ENCODE results near the gene MAGI1. TPM values are rescaled to one million over a fixed set of nuclear protein-coding genes. Genes with fewer than 3 reads are reported as not detected.

The MAGI1 gene
- polyA plus RNA-seq, 1 experiment = 14.2 TPM

DNA sequence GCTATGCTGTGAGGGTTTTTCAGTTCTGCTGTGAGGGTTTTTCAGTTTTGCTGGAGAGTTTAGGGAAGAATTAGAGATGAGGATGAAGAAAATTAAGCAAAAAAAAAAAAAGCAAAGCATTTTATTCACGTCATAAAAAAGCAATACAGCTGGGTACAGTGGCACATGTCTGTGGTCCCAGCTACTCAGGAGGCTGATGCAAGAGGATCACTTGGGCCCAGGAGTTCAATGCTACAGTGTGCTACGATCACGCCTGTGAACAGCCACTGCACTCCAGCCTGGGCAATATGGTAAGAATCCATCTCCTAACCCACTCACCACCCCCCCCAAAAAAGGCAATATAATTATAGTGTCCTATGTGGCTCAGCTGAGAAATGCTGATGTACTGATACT is 162.7 kb downstream of the MAGI1 start:
- H3K27me3 ChIP-seq (ENCODE audit: control insufficient read depth, insufficient read depth, low read length) = no peaks in the 10 kb centered on the region
- no peaks in the 10 kb centered on the region for H3K9me3 ChIP-seq (ENCODE audit: control insufficient read depth, insufficient read depth, low read length)
- POLR2A ChIA-PET = no interaction called here
- no peak overlapping the region for H3K27ac ChIP-seq (ENCODE audit: low read depth, low read length)
- H3K4me3 ChIP-seq (ENCODE audit: low read depth, low read length) = no peak overlapping the region
- CTCF ChIA-PET = no interaction called here
- TF ChIP-seq, protein P1, sequence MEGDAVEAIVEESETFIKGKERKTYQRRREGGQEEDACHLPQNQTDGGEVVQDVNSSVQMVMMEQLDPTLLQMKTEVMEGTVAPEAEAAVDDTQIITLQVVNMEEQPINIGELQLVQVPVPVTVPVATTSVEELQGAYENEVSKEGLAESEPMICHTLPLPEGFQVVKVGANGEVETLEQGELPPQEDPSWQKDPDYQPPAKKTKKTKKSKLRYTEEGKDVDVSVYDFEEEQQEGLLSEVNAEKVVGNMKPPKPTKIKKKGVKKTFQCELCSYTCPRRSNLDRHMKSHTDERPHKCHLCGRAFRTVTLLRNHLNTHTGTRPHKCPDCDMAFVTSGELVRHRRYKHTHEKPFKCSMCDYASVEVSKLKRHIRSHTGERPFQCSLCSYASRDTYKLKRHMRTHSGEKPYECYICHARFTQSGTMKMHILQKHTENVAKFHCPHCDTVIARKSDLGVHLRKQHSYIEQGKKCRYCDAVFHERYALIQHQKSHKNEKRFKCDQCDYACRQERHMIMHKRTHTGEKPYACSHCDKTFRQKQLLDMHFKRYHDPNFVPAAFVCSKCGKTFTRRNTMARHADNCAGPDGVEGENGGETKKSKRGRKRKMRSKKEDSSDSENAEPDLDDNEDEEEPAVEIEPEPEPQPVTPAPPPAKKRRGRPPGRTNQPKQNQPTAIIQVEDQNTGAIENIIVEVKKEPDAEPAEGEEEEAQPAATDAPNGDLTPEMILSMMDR (IDR thresholded peaks at IDR 0.05; ENCODE audit: low read depth, low read length) = no peak
- DNase-seq (ENCODE audit: low read depth, low spot score) = no peak

DNA sequence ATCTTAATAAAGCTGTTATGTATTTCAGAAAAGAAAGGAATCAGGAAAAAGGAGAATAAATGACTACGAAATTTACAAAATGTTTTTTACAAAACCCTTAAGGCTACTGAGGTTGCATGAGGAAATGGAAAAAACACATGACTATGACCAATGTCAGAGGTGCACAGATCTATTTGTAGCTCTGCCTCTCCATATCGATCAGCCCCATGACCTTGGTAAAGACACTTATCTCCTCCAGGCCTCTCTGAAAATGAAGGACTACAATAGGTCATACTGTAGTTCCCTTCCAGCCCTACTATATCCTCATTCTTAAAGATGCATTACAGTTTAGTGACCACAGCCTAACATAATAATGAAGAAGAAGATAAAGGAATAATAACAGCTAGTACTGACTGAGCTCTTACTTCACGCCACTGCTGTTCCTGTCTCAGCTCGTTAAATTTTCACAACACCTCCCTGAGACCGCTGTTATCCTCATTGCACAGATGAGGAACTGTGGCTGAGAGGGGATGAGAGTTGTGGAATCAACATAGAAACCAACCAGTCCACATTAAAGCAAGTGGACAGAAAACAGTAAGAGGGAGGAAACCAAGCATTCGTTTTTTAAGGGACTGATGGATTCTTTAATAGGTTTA is 163.2 kb downstream of the MAGI1 start:
- ChIA-PET CTCF (no interaction called here), POLR2A (no interaction called here)
- DNase-seq (ENCODE audit: low read depth, low spot score) = no peak
- Histone ChIP-seq H3K4me3 (ENCODE audit: low read depth, low read length) (no peak overlapping the region), H3K27me3 (ENCODE audit: control insufficient read depth, insufficient read depth, low read length) (no peaks in the 10 kb centered on the region), H3K27ac (ENCODE audit: low read depth, low read length) (no peak overlapping the region), H3K9me3 (ENCODE audit: control insufficient read depth, insufficient read depth, low read length) (no peaks in the 10 kb centered on the region)
- TF ChIP-seq, protein P1 (IDR thresholded peaks at IDR 0.05; ENCODE audit: low read depth, low read length) = no peak

DNA sequence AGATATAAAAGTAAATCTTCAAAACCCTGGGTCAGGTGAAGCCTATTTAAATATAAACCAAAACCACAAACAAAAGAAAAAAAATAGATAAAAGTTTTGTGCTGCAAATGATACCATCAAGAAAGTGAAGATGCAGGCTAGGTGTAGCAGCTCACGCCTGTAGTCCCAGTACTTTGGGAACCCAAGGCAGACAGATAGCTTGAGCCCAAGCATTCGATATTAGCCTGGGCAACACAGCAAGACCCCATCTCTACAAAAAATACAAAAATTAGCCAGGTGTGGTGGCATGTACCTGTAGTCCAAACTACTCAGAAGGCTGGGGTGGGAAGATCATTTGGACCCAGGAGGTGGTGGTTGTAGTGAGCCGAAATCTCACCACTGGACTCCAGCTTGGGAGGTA is 164.8 kb downstream of the MAGI1 start:
- DNase-seq (ENCODE audit: low read depth, low spot score) = no peak
- H3K27ac ChIP-seq (ENCODE audit: low read depth, low read length) = no peak overlapping the region
- ChIA-PET POLR2A (no interaction called here), CTCF (no interaction called here)
- TF ChIP-seq, protein P1 (IDR thresholded peaks at IDR 0.05; ENCODE audit: low read depth, low read length) = no peak
- no peaks in the 10 kb centered on the region for H3K9me3 ChIP-seq (ENCODE audit: control insufficient read depth, insufficient read depth, low read length)
- no peak overlapping the region for H3K4me3 ChIP-seq (ENCODE audit: low read depth, low read length)
- no peaks in the 10 kb centered on the region for H3K27me3 ChIP-seq (ENCODE audit: control insufficient read depth, insufficient read depth, low read length)

DNA sequence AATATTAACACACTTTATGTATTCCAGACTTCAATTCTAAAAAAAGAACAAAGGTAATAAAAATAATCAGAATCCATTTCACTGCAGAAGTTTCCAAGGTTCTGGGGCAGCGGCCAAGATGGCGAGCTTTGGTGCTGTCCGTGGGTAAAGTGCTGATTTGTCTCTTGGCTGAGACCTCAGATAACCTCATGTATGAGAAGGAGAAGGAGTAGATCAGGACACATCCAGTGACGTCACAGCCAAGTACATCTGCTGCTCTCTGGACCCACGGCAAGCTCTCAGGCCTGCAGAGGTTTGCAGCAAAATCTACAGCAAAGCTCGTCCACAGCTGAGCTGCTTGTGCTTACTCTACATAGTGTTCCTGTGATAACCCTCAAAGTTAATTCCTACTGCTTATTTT is 165.7 kb downstream of the MAGI1 start:
- H3K27me3 ChIP-seq (ENCODE audit: control insufficient read depth, insufficient read depth, low read length) = no peaks in the 10 kb centered on the region
- ChIA-PET CTCF (no interaction called here), POLR2A (no interaction called here)
- H3K4me3 ChIP-seq (ENCODE audit: low read depth, low read length) = no peak overlapping the region
- no peaks in the 10 kb centered on the region for H3K9me3 ChIP-seq (ENCODE audit: control insufficient read depth, insufficient read depth, low read length)
- H3K27ac ChIP-seq (ENCODE audit: low read depth, low read length) = no peak overlapping the region
- DNase-seq (ENCODE audit: low read depth, low spot score) = no peak
- TF ChIP-seq, protein P1 (IDR thresholded peaks at IDR 0.05; ENCODE audit: low read depth, low read length) = no peak

DNA sequence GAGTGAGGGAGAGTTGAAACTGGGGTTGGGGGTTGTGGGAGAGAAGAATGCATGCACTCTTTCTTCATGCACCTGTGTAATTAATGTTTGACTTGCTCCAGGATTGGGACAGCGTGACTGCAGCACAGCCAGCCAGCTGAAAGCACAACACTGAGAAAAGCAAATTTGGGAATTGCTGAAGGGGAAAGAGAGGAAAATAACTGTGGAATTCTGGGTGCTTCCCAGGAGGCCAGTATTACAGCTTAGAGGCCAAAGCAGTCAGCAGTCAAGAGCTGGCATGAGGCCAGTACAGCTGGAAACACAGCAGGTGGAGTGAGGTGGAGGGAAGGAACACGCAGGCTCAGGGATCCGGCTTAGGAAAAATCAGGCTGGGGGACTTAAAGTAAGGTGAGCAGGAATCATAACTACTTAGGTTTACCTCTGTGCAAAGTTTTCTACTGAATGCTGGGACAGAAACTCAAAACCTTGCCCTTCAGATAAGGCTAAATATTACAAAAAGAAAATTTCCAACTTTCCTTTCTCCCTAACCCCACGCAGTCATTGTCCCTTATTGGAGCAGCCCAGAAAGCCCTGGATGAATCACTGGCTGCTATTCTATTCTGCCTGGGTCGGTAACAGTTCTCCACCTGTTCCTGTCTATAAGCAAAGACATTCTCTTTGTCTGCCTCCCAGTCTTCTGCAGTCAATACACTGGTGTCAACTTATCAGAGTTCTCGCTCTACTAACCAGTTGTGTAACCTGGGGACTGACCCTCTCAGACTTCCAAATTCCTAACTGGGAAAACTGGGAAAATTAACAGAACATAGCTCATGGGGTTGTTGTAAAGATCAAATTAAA is 167.2 kb downstream of the MAGI1 start:
- Histone ChIP-seq H3K27me3 (ENCODE audit: control insufficient read depth, insufficient read depth, low read length) (no peaks in the 10 kb centered on the region), H3K27ac (ENCODE audit: low read depth, low read length) (no peak overlapping the region), H3K4me3 (ENCODE audit: low read depth, low read length) (no peak overlapping the region), H3K9me3 (ENCODE audit: control insufficient read depth, insufficient read depth, low read length) (no peaks in the 10 kb centered on the region)
- TF ChIP-seq, protein P1 (IDR thresholded peaks at IDR 0.05; ENCODE audit: low read depth, low read length) = no peak
- POLR2A ChIA-PET = no interaction called here
- no peak for DNase-seq (ENCODE audit: low read depth, low spot score)
- CTCF ChIA-PET = interaction anchor here (1.0 kb wide), 1 partner anchor 10 kb away, joined by 3 read pairs; no protein-coding TSS in a partner anchor
